NCI-H2196 treated with DMSO at 0.1 percent for 48 hours (cell line): Measurements from ENCODE around the gene BEND3.
"Not testable (repeated sequence)": the region's sequence is repeated elsewhere in the genome, so short reads cannot be mapped to it uniquely, and the experiment has no call there.

Source experiments
- DNase-seq: peaks from one replicate; lab custom pipeline; 2025; ENCODE audit not compliant: unreplicated experiment; lab: John Stamatoyannopoulos, UW

The BEND3 gene

DNA sequence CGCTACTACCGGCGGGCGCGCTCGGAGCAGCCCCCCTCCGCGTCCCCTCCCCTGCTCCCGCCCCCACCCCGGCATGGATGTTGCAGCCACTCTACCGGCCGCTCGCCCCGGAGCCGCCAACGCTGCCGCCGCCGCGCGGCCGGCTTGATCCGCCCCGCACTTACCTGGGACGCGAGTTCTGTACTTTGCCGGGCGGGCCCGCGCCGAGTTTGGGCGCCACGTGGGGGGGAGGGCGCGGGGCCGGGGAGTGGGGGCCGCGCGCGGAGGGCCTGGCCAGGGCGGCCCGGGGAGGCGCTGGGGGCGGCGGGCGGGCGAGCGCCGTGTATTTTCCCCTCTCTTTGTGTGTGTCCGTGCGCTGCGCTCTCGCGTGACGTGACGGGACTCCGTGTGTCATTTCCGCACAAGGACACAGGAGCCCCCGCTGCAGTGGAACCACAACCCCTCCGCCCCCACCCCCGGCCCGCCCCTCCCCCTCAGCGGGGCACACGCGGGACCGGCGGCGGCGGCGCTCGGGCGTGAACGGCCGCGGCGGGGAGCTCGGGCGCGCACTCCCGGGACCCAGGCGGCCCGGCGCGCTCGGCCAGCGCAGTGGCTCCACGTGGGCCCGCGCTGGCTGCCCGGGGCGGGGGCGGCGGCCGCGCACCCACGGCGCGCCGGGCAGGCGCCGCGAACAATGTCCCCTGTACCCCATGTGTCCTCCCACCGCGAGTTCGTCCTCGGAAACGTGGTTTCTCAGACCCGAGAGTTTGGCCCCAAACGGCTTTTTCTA, at the start of gene BEND3:
Gene BEND3, minus strand, starts transcription at position 590 of the 769 bp plus-strand sequence. CDS start 16,230 bp downstream, outside the sequence.
- peak; percentile 58 for DNase-seq

DNA sequence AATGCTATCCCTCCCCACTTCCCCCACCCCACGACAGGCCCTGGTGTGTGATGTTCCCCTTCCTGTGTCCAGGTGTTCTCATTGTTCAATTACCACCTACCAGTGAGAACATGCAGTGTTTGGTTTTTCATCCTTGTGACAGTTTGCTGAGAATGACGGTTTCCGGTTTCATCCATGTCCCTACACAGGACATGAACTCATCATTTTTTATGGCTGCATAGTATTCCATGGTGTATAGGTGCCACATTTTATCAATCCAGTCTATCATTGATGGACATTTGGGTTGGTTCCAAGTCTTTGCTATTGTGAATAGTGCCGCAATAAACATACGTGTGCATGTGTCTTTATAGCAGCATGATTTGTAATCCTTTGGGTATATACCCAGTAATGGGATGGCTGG, 49.0 kb upstream of the BEND3 start:
- DNase-seq: not testable (repeated sequence)

DNA sequence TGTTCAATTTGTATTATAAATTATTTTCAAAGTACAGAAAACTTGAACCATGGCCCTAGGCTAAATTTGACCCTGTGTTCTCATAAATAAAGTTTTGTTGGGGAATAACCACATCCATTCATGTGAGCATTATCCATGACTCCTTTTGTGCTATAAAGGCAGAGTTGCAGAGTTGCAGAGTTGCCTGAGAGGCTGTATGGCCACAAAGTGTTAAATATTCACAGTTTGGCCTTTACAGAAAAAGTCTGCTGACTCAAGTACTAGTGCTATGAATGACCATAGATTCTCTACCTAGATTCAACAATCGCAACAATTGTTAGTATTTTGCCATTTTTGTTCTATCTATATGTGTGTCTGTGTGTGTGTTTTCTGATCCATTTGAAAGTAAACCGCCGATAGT, 46.2 kb upstream of the BEND3 start:
- no peak for DNase-seq

DNA sequence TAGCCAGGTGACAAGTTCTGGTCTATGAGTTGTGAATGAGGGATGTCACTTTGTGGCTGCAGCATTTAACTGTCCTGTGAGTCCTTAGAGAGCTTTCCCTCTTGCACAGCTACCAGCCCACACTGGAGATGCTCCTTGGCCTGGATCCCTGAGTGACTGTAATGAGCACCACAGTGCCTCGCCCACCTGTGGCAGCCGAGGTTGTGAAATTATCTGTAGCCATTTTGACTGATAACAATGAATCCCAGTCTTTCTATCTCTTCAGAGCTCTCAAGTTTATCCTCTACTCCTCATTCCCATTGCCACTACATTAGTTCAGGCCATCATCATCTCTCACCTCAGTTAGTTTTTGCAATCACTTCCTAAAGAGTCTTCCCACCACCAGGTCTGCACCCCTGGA, 41.3 kb upstream of the BEND3 start:
- no peak for DNase-seq

DNA sequence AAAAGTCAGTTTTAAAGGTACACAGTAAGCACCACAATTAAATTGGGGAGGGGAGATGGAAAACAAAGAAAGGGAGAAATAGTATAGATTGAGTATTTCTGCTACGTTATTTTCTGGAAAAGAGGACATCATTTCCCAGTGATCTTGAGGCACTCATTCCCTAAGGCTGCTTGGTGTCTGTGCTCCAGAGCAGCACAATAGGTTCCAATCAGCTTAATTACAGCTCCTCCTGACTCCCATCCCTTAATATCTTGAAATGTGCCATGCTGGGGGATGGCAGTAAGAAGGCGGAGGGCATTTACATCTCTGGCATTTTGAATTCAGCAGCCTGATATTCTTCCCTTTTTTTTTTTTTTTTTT, 39.5 kb upstream of the BEND3 start:
- DNase-seq: peak; percentile 73

DNA sequence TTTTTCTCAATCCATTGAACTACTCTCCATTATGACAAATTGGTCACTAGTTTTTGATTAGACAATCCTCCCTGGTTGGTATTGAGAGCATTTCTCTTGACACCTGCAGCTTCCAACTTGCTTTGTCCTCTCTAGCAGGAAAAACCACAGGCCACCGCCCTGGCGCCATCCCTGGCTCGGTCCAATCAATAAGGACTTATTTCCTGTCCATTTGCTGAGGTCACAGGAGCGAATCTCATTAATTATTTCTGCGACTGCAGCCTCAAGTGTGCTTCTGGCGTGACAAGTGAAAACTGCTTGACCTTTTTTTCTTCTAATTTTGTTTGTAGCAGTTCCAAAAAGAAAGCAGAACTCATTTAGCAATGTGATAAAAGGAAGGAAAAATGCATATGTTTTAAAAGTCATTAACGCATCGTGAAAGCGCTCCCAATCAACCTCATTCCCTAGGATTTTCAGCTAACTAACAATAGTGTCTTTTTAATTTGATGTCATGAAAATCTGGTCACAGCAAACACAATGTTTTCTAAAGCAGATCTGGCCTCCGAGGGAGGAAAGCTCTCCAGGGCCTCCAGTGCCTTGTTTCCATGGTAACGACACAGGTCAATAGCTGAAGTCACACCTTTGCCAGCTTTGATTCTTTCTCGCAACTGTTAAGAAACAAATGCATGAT, 39.0 kb upstream of the BEND3 start:
- DNase-seq: peak; percentile 97

DNA sequence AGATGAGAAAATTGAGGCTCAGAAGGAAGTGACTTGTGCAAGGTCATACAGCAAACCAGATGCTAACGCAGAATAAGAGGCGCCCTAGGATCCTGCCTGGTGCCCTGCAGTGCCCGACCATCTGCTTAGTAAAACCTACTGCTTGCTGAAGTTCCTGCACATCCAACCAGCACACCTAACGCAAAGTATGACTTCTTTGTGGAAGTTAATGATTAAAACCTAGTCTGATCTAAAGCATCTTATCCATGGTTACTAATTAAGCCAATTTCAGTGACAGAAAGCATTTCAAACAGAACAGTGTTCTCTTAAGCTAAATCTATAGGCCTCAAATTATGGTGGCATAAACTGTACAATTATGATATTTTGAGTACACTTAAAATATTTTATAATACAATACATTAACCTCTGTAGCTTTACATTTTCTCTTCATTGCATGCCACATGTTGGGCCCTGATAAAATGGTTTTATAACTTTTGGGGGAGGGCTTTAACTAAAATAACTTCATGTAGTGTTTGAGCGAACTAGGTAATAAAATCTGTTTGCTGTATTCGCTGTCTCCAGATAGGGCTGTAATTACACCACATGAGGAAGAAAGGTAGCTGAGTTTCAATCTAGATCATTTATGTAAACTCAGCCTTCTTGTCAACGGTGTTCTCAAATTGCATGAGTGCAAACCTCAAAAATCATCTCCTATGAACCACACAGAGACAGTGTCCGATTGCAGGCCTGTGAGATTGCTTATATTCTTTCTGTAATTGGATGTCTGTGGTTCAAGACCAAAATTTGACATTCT, 37.5 kb upstream of the BEND3 start:
- DNase-seq: peak; percentile 88

DNA sequence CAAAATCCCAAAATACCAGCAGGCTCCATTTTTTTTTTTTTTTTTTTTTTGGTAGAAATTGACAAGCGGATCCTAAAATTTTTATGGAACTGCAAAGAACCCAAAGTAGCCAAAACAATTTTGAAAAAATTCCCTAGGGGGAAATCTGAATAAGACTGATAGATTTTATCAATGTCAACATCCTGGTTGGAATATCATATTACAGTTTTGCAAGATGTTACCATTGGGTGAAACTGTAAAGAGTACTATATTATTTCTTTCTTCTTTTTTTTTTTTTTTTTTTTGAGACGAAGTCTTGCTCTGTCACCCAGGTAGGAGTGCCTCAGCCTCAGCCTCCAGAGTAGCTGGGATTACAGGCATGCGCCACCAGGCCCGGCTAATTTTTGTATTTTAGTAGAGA, 29.4 kb upstream of the BEND3 start:
- no peak for DNase-seq

DNA sequence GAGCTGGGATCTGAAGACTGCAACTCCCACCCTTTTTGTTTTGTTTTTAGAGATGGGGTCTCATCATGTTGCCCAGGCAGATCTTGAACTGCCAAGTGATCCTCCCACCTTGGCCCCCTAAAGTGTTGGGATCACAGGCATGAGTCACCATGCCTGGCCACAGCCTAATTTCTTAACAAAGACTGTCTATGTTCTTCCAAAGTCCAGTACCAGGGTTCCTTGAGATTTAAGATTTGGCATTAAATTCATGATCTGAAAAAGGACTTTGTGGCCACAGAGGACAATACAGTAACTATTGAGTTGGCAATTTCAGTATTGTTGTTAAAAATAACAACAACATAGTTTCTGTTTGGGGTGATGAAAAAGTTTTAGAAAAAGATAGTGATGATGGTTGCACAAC, 28.7 kb upstream of the BEND3 start:
- no peak for DNase-seq

DNA sequence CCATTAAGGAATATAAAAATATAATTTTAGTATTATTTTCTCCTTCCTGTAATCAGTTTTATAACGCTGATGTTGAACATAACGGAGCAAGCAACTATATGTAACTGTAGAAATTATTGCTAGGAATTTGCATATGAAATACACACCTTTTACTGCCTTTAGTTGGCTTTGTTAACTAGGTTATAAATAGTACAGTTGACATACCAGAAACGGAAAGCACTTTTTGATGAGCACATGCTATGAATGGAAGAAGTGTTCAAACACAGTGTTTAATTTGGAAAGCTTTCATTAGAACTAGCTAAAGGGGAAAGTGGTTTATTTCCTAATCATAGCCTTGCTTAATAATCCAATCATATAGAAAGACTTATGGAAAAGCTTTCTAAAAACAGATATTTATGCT, 25.3 kb upstream of the BEND3 start:
- no peak for DNase-seq

DNA sequence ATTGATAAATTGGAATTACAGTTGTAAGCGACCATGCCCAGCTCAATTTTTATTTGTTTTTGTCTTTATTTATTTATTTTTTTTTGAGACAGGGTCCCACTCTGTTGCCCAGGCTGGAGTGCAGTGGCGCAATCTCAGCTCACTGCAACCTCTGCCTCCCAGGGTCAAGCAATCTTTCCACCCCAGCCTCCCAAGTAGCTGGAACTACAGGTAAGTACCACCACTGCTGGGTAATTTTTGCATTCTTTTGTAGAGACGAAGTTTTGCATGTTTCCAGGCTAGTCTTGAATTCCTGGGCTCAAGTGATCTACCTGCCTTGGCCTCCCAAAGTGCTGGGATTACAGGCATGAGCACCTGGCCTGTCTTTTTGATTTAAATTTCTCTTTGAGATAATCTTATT, 21.0 kb upstream of the BEND3 start:
- not testable (repeated sequence) for DNase-seq

DNA sequence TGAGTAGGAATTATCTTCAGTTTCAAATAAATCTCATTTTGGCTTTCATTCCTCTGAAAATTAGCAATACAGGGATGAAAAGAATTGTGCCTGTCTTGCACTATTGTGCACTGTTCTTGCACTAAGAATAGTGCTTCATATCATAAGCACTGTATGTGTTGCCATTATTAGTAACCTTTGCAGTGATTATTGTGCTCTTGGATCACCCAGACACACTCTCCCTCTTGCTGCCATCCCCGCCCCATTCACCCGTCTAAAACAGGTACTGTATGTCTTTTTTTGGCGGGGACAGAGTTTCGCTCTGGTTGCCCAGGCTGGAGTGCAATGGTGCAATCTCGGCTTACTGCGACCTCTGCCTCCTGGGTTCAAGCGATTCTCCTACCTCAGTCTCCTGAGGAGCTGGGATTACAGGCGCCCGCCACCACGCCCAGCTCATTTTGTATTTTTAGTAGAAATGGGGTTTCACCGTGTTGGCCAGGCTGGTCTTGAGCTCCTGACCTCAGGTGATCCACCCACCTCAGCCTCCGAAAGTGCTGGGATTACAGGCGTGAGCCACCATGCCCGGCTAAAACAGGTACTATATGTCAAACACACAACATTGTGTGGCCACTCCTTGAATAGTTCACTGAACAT, 19.8 kb upstream of the BEND3 start:
- not testable (repeated sequence) for DNase-seq

DNA sequence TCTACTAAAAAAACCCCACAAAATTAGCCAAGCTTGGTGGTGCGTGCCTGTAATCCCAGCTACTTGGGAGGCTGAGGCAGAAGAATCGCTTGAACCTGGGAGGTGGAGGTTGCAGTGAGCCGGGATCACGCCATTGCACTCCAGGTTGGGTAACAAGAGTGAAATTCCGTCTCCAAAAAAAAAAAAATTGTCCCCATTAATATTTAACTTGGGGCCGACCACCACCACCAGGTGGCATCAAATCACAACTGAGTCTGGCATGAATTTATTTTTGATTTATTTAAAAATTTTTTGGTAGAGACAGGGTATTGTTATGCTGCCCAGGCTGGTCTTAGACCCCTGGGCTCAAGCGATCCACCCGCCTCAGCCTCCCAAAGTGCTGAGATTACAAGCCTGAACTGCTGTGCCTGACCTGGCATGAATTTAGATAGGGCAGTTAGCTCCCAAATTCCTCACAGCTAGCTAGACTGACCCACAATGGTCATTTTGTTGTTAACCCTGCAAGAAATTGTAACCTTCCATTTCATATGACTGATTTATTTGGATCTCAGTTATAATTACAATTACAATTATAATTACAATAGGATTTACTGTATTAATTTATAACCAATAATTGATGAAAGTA, 17.1 kb upstream of the BEND3 start:
- peak; percentile 47 for DNase-seq

DNA sequence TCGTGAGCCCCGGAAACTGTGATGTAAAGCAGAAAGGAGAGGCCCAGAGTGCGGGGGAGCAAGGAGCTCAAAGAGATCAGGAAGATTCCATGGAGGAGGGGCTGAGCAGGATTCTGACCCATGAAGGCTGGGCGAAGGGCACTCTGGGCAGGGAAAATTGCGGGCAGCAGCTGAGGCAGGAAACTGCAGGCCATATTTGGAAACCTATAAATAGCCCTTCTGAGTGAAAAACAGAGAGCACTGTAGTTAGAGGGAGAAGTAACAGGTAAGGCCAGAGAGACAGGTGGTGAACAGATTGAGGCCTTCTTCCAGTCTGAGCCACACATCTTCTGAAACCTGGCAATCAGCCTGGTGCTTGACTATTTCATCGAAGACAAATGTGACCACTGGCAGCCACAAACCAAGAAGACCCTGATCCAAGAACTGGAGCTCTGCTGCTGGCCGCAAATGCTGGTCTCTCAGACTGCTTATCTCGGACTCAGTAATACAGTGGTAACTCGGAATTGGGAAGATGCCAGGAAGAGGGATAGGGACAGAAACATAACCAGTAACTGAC, 14.1 kb upstream of the BEND3 start:
- DNase-seq: peak; percentile 44

DNA sequence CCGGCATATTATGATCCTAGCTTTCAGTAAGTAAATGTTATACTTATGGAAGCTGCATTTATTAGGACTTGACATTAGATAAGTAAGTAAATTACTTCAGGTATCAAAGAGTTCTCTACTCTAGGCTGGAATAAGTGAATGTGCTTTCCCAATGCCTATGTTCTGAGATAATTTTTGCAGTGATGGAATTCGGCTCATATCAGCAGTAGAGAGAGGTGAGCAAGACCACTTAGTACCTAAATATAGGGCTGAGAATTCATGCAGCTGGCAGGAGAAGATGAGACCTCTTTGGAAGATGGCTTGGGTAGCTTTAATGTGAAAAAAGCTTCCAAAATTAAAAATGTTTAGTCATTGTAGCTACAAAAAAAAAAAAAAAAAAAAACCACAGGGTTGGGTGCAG, 13.3 kb upstream of the BEND3 start:
- no peak for DNase-seq

DNA sequence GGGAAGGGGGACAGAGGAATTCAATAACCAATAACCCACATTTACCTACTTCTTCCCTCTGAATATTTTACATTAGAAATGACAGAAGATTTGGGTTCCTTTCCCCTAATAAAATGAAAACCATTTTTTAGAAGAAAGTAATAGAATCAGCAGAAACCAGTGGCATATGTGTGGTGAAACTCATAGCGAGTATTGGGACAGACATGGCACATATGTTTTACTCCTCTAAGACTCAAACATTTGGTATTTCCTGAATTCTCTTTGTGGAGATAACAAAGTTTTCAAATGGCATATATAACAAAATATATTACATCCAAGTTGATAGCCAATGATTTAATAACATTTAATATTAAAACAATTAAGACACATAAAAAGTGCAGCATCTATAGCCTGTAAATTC, 12.9 kb upstream of the BEND3 start:
- DNase-seq: no peak

DNA sequence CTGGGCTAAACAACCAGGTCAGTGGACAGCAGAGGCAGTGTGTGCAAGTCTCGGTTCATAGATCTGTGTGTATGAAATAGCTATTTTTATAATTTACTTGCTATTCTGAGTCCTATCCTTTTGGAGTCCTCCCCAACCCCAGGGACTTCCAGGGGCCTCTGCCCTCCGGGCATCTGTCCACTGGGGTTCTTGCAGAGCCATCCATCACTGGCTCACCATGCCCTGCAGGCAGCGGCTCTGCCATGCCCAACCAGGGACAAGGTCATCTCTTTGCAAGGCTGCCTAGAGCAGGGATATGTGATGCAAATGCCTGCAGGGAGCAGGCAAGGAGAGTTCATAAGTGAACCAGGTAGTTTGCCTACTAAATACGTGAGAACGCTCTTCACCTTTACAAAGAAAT, 10.5 kb upstream of the BEND3 start:
- no peak for DNase-seq

DNA sequence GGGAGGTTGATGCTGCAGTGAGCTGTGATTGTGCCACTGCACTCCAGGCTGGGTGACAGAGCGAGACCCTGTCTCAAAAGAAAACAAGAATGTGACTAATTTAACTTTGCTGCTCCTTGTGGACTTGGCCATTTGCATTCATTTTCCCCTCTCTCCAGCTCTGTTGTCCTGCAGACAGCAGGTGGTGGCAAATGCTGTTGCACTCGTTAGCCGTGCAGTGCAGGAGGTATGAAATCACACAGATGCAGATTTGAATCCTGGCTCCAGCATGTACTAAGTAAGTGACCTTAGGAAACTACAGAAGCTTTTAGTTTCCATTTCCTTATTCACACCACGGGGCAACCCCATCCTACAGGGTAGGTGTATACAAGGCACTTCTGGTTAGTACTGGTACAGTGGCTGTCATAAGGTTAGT, 9.6 kb upstream of the BEND3 start:
- peak; percentile 20 for DNase-seq

DNA sequence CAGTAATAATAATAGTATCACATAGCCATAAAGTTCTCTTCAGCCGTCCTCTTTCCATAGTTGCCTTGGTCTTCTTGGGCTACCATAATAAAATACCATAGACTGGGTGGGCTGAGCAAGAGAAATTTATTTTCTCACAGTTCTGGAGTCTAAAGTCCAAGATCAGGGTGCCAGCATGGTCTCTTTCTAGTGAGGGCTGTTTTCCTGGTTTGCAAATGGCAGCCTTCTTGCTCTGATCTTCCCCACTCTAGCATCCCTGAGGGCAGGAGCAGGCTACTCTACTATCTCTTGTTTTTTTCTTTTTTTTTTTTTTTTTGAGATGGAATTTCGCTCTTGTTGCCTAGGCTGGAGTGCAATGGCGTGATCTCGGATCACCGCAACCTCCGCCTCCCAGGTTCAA, 8.2 kb upstream of the BEND3 start:
- no peak for DNase-seq

DNA sequence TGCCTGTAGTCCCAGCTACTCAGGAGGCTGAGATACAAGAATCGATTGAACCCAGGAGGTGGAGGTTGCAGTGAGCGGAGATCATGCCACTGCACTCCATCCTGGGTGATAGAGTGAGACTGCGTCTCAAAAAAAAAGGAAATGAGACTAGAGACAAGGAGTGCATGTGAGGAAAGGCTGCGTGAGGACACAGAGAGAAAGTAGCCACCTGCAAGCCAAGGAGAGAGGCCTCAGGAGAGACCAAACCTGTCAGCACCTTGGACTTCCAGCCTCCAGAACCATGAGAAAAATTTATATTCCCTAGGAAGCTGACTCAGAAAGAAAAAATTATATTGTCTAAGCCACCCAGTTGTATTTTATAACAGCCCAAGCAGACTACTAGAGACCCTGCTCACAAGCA, 7.4 kb upstream of the BEND3 start:
- no peak for DNase-seq
